ENCODE results near the gene RSPO4. TPM values are rescaled to one million over a fixed set of nuclear protein-coding genes. Genes with fewer than 3 reads are reported as not detected.

The RSPO4 gene
- total RNA-seq, 4 donors from 2014 or later = not detected

DNA sequence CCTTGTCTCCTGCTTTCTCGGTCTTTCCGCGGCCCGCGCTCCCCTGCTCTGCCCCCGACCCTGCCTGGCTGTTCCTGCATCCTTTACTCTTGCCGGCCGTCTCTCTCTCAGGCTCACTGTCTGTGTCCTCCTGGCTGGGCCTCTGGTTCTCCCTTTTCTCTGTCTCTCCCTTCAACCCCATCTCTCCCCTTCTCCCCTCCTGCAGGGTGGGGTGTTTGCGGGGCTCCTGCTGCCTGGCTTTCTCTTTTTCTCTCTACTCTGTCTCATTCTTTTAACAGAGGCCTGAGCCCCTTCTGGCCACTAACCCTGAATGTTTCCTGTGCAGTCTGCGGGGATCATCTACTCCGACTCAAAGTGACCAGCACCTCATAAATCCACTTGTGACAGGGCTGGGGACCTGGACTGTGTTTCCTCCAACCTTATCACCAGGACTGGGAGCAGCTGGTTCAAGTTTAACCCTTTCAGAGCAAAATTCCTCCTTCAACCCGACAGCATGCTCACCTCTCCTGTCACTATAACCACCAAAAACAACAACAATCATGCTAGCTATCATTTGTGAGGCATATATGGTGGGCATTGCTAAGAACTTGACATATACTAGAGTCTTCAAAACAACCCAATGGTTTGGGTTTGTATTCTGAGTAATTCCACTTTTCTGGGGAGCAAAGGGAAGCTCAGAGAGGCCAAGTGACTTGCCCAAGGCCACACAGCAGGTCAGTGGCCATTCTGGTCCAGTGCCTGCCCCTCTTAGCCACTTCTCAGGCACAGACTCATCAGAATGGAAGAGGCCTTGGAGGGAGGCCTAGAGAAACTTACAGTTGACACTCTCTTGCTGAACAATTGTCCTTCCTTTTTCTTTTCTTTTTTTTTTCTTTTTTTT, 811 bp upstream of the RSPO4 start:
- TF ChIP-seq CTCF (IDR thresholded peaks at IDR 0.05) = no peak
- TF ChIP-seq POLR2A (IDR thresholded peaks at IDR 0.05) = no peak
- peaks cover 0 to 4% (median 0%) of the 10 kb centered on the region in 4 donors for H3K4me1 ChIP-seq
- no peaks in the 10 kb centered on the region for H3K36me3 ChIP-seq
- no peak overlapping the region for H3K27ac ChIP-seq
- DNase-seq = no peak
- H3K9me3 ChIP-seq = no peaks in the 10 kb centered on the region
- peak overlapping the region in 2 of 4 donors; percentile 22 to 41 for H3K4me3 ChIP-seq
- H3K27me3 ChIP-seq = peaks cover 0 to 11% of the 10 kb centered on the region in 2 donors

- no peaks in the 10 kb centered on the region for H3K36me3 ChIP-seq
- H3K9me3 ChIP-seq = no peaks in the 10 kb centered on the region
- no peak overlapping the region for H3K4me3 ChIP-seq
- TF ChIP-seq POLR2A (IDR thresholded peaks at IDR 0.05) (no peak), CTCF (IDR thresholded peaks at IDR 0.05) (no peak)
- H3K27me3 ChIP-seq = peaks cover 0 to 11% of the 10 kb centered on the region in 2 donors
- peaks cover 0 to 4% (median 0%) of the 10 kb centered on the region in 4 donors for H3K4me1 ChIP-seq
- H3K27ac ChIP-seq = no peak overlapping the region
- no peak for DNase-seq
Measured at GRCh38 chr20:1001116-1001515, 995 bp downstream of the RSPO4 start.

- Histone ChIP-seq H3K9me3 (no peaks in the 10 kb centered on the region), H3K27me3 (peaks cover 0 to 11% of the 10 kb centered on the region in 2 donors), H3K4me1 (peaks cover 0 to 4% (median 0%) of the 10 kb centered on the region in 4 donors), H3K27ac (no peak overlapping the region), H3K36me3 (no peaks in the 10 kb centered on the region), H3K4me3 (no peak overlapping the region)
- no peak for DNase-seq
- TF ChIP-seq POLR2A (IDR thresholded peaks at IDR 0.05) (no peak), CTCF (IDR thresholded peaks at IDR 0.05) (no peak)
Measured at GRCh38 chr20:998231-998830, 3.8 kb downstream of the RSPO4 start.

GRCh38 chr20:997486-997885, 4.6 kb downstream of the RSPO4 start:
- no peaks in the 10 kb centered on the region for H3K36me3 ChIP-seq
- peaks cover 0 to 4% (median 0%) of the 10 kb centered on the region in 4 donors for H3K4me1 ChIP-seq
- no peak overlapping the region for H3K4me3 ChIP-seq
- peaks cover 0 to 8% of the 10 kb centered on the region in 2 donors for H3K27me3 ChIP-seq
- no peaks in the 10 kb centered on the region for H3K9me3 ChIP-seq
- no peak overlapping the region for H3K27ac ChIP-seq
- DNase-seq = no peak
- no peak for TF ChIP-seq CTCF (IDR thresholded peaks at IDR 0.05)
- TF ChIP-seq POLR2A (IDR thresholded peaks at IDR 0.05) = no peak

GRCh38 chr20:997016-997415, 5.1 kb downstream of the RSPO4 start:
- Histone ChIP-seq H3K4me1 (no peaks in the 10 kb centered on the region), H3K27me3 (peaks cover 0 to 3% of the 10 kb centered on the region in 2 donors), H3K9me3 (no peaks in the 10 kb centered on the region), H3K36me3 (no peaks in the 10 kb centered on the region), H3K4me3 (no peak overlapping the region), H3K27ac (no peak overlapping the region)
- DNase-seq = no peak
- TF ChIP-seq POLR2A (IDR thresholded peaks at IDR 0.05) (no peak), CTCF (IDR thresholded peaks at IDR 0.05) (no peak)

Measured in Peyer's patch (tissue), 4 donors.